ENCODE results near the gene MAP3K4. TPM values are rescaled to one million over a fixed set of nuclear protein-coding genes. Genes with fewer than 3 reads are reported as not detected.

The MAP3K4 gene
- total RNA-seq, 2 experiments from 2014 or later: 30.3 to 38.7 TPM

DNA sequence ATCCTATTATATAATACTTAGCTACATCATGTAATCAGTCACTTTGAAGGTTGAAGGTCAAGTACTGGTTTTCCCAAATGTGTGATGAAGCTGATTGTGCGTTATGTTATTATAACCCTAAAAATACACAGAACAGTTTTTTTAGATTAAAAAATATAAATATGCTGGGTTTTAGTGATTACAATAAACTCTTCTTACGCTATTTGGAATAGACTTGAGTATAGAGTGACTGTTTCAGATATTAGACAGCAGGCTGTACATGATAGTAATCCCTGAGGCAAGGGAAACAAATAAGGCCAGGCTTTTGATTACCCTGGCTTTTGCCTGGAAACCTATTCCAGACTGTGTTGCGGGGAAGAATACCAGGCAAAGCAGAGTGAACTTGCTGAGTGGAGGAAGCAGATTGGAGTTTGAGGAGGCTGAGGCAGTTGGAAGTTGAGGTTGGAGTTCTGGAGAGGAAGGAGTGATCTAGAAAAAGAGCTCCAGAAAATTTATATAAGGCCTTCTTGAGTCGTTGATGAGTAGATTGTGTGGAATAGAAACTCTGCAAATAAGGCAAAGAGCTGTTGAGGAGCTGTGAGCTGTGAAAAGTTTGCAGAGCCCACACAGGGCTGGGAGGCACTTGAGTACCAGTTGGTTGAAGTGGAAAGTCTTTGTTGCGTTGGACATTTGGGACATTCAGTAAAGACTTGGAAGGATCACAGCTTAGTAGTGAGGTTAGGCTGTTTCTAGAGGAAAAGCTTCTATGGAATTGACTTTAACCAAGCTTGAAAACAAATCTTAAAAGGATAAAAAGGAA, 26.4 kb downstream of the MAP3K4 start:
- Histone ChIP-seq H3K27ac (ENCODE audit: low read depth, low read length, poor library complexity, severe bottlenecking) (no peak overlapping the region), H3K79me2 (ENCODE audit: insufficient read depth, low read depth, low read length) (peaks cover 4% of the 10 kb centered on the region; the same call in 1 of the 2 replicates), H4K20me1 (ENCODE audit: insufficient read depth, low read length) (no peaks in the 10 kb centered on the region), H3K4me2 (ENCODE audit: low read length) (no peak overlapping the region), H3K4me3 (ENCODE audit: low read depth, low read length, poor library complexity, severe bottlenecking) (no peak overlapping the region), H3K9me2 (ENCODE audit: insufficient read depth, low read length) (no peaks in the 10 kb centered on the region), H3K36me3 (ENCODE audit: insufficient read depth, low read length) (no peaks in the 10 kb centered on the region), H3K9me3 (ENCODE audit: low read length) (no peaks in the 10 kb centered on the region), H3K4me1 (ENCODE audit: insufficient read depth, low read length, poor library complexity, severe bottlenecking) (no peaks in the 10 kb centered on the region), H2AFZ (ENCODE audit: low read length) (no peak overlapping the region)
- DNase-seq (ENCODE audit: low spot score): no peak
- POLR2A ChIA-PET: interaction anchor here (0.8 kb wide), 1 partner anchor 20 kb away, joined by 3 read pairs; no protein-coding TSS in a partner anchor
- BruUV-seq (replicated peaks): no TSS peak
- CTCF ChIA-PET (ENCODE audit: unreplicated experiment): interaction anchor here (0.6 kb wide), 1 partner anchor 580 kb away, joined by 3 read pairs; no protein-coding TSS in a partner anchor
- intact Hi-C loops (cut with micrococcal nuclease; ENCODE audit: unreplicated experiment): no loop called here
- TF ChIP-seq EZH2phosphoT487 (IDR thresholded peaks at IDR 0.05; ENCODE audit: borderline replicate concordance, low read depth, low read length): no peak
- TF ChIP-seq, protein P1, sequence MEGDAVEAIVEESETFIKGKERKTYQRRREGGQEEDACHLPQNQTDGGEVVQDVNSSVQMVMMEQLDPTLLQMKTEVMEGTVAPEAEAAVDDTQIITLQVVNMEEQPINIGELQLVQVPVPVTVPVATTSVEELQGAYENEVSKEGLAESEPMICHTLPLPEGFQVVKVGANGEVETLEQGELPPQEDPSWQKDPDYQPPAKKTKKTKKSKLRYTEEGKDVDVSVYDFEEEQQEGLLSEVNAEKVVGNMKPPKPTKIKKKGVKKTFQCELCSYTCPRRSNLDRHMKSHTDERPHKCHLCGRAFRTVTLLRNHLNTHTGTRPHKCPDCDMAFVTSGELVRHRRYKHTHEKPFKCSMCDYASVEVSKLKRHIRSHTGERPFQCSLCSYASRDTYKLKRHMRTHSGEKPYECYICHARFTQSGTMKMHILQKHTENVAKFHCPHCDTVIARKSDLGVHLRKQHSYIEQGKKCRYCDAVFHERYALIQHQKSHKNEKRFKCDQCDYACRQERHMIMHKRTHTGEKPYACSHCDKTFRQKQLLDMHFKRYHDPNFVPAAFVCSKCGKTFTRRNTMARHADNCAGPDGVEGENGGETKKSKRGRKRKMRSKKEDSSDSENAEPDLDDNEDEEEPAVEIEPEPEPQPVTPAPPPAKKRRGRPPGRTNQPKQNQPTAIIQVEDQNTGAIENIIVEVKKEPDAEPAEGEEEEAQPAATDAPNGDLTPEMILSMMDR (conservative IDR thresholded peaks at IDR 0.05; ENCODE audit: low read length): no peak

DNA sequence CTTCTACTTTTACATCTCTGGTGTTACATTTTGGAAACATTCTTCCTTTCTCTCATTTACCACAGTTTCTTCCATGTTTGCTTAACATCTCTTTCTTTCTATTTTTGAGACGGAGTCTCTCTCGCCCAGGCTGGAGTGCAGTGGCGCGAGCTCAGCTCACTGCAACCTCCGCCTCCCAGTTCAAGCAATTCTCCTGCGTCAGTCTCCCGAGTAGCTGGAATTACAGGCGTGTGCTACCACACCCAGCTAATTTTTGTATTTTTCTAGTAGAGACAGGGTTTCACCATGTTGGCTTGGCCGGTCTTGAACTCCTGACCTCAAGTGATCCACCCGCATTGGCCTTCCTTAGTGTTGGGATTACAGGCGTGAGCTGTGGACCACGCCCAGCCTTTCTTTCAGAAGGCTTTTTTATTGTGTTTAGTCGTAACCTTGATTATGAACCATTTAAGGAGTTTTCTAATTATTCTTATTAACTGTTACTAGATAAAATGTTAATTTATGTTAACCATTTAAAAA, 27.8 kb downstream of the MAP3K4 start:
- intact Hi-C loops (cut with micrococcal nuclease; ENCODE audit: unreplicated experiment): no loop called here
- no TSS peak for BruUV-seq (replicated peaks)
- no peak for DNase-seq (ENCODE audit: low spot score)
- Histone ChIP-seq H3K4me2 (ENCODE audit: low read length) (no peak overlapping the region), H2AFZ (ENCODE audit: low read length) (no peak overlapping the region), H3K36me3 (ENCODE audit: insufficient read depth, low read length) (no peaks in the 10 kb centered on the region), H4K20me1 (ENCODE audit: insufficient read depth, low read length) (no peaks in the 10 kb centered on the region), H3K9me2 (ENCODE audit: insufficient read depth, low read length) (no peaks in the 10 kb centered on the region), H3K27ac (ENCODE audit: low read depth, low read length, poor library complexity, severe bottlenecking) (no peak overlapping the region), H3K9me3 (ENCODE audit: low read length) (no peaks in the 10 kb centered on the region), H3K4me1 (ENCODE audit: insufficient read depth, low read length, poor library complexity, severe bottlenecking) (no peaks in the 10 kb centered on the region), H3K4me3 (ENCODE audit: low read depth, low read length, poor library complexity, severe bottlenecking) (no peak overlapping the region), H3K79me2 (ENCODE audit: insufficient read depth, low read depth, low read length) (peaks cover 4% of the 10 kb centered on the region; the same call in 1 of the 2 replicates)
- ChIA-PET POLR2A (no interaction called here), CTCF (ENCODE audit: unreplicated experiment) (no interaction called here)
- no peak for TF ChIP-seq EZH2phosphoT487 (IDR thresholded peaks at IDR 0.05; ENCODE audit: borderline replicate concordance, low read depth, low read length)
- TF ChIP-seq, protein P1 (conservative IDR thresholded peaks at IDR 0.05; ENCODE audit: low read length): no peak

DNA sequence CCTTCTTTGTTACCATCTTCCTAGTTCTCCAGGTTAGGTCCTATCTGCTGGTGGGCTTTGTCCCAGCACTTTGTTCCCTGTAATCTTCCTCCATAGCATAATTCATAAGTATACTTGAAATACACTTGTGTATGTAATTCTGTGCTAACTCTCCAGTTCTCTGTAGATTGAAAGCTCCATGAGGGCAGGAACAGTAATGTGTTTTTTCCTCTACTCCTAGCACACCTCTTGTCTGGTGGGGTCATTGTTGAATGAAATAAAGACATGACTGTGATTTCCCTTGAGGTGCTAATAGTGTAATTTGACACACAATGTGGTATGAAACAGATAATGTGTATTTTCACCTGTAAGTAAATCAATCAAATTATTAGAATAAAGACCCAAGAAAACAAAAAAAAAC, 30.0 kb downstream of the MAP3K4 start:
- BruUV-seq (replicated peaks): no TSS peak
- Histone ChIP-seq H4K20me1 (ENCODE audit: insufficient read depth, low read length) (no peaks in the 10 kb centered on the region), H3K4me3 (ENCODE audit: low read depth, low read length, poor library complexity, severe bottlenecking) (no peak overlapping the region), H3K9me3 (ENCODE audit: low read length) (no peaks in the 10 kb centered on the region), H3K4me1 (ENCODE audit: insufficient read depth, low read length, poor library complexity, severe bottlenecking) (no peaks in the 10 kb centered on the region), H3K4me2 (ENCODE audit: low read length) (no peak overlapping the region), H3K36me3 (ENCODE audit: insufficient read depth, low read length) (no peaks in the 10 kb centered on the region), H3K9me2 (ENCODE audit: insufficient read depth, low read length) (no peaks in the 10 kb centered on the region), H3K27ac (ENCODE audit: low read depth, low read length, poor library complexity, severe bottlenecking) (no peak overlapping the region), H2AFZ (ENCODE audit: low read length) (no peak overlapping the region), H3K79me2 (ENCODE audit: insufficient read depth, low read depth, low read length) (peaks cover 4% of the 10 kb centered on the region; the same call in 1 of the 2 replicates)
- DNase-seq (ENCODE audit: low spot score): no peak
- CTCF ChIA-PET (ENCODE audit: unreplicated experiment): no interaction called here
- intact Hi-C loops (cut with micrococcal nuclease; ENCODE audit: unreplicated experiment): no loop called here
- POLR2A ChIA-PET: interaction anchor here (0.7 to 1.1 kb wide), 2 partner anchors 10 to 13 kb away, joined by 3 read pairs; no protein-coding TSS in a partner anchor
- TF ChIP-seq EZH2phosphoT487 (IDR thresholded peaks at IDR 0.05; ENCODE audit: borderline replicate concordance, low read depth, low read length): no peak
- TF ChIP-seq, protein P1 (conservative IDR thresholded peaks at IDR 0.05; ENCODE audit: low read length): no peak
